Body of pancreas (tissue), 2 donors: ENCODE data around the gene KIF23. TPM values are rescaled to one million over a fixed set of nuclear protein-coding genes. Genes with fewer than 3 reads are reported as not detected.

ENCODE experiments used
- small RNA-seq: library from RNA; depleted of rRNA; stranded (forward); fragments of <200 nt; gene quantifications from one replicate; pipeline ENCODE3, GENCODE V24; 2016
- total RNA-seq, 2 donors: library from RNA; depleted of rRNA; stranded (reverse); fragments of >200 nt; gene quantifications; one replicate each; pipeline ENCODE4 v1.1.0, GENCODE V29; 2016

The KIF23 gene
- total RNA-seq, 2 donors from 2014 or later: 0.99 to 2.9 TPM

Small RNA genes within 50 kb of the gene (small RNA-seq; reads per million reads assigned to genes)
- not detected for gene RF00012

Other genes with a start within 250 kb of the KIF23 start
- 10 to 100 TPM in 1 of 2 donors, 1 to 10 TPM in 1; 6.5 to 11.5 TPM for gene PAQR5, start 115.4 kb upstream of the KIF23 start, total RNA-seq
- 100 to 1,000 TPM; 332 to 973 TPM for gene RPLP1, start 38.5 kb downstream of the KIF23 start, total RNA-seq